OCI-LY3 (cell line): ENCODE measurements around the gene TSKU.

Source experiments
- H2AFZ ChIP-seq: fragments of 200-600, 300-600 bp; shearing (Covaris generic); 2 replicates; pipeline ENCODE4 v1.6.0; 2014; ENCODE audit warnings: antibody characterized with exemption, low read depth, low read length
- H3K27ac ChIP-seq: fragments of 200-600, 300-600 bp; sonication (generic); 2 replicates; pipeline ENCODE4 v1.5.1; 2014; ENCODE audit warnings: mild to moderate bottlenecking, low read length, moderate library complexity, mixed read lengths
- H3K27me3 ChIP-seq: fragments of 200-600, 300-600 bp; sonication (generic); 2 replicates; pipeline ENCODE4 v1.6.1; 2014; ENCODE audit warnings: low read depth, low read length, mixed read lengths
- H3K36me3 ChIP-seq: fragments of 200-600, 300-600 bp; sonication (generic); replicated peaks from 2 replicates; pipeline ENCODE3; 2014; ENCODE audit warnings: low read depth, low read length, mixed read lengths
- H3K4me1 ChIP-seq: fragments of 300-600, 200-600 bp; sonication (generic); 2 replicates; pipeline ENCODE4 v1.6.1; 2014; ENCODE audit warnings: low read length, mixed read lengths
- H3K4me2 ChIP-seq: fragments of 200-600, 300-600 bp; sonication (generic); 2 replicates; pipeline ENCODE4 v1.6.1; 2014; ENCODE audit warnings: low read length, mixed read lengths
- H3K4me3 ChIP-seq: fragments of 300-600, 200-600 bp; sonication (generic); 2 replicates; pipeline ENCODE4 v1.5.1; 2014; ENCODE audit warnings: antibody characterized with exemption, mild to moderate bottlenecking, low read length, moderate library complexity
- H3K79me2 ChIP-seq: fragments of 300-600, 200-600 bp; shearing (Covaris generic); 2 replicates; pipeline ENCODE4 v1.6.1; 2014; ENCODE audit warnings: mild to moderate bottlenecking, low read length, mixed read lengths
- H3K9ac ChIP-seq: fragments of 300-600, 200-600 bp; shearing (Covaris generic); 2 replicates; pipeline ENCODE4 v1.6.0; 2014; ENCODE audit warnings: mild to moderate bottlenecking, low read length, moderate library complexity
- H3K9me3 ChIP-seq: fragments of 200-600, 300-600 bp; shearing (Covaris generic); 2 replicates; pipeline ENCODE4 v1.6.1; 2014; ENCODE audit warnings: low read length, mixed read lengths; ENCODE audit not compliant: insufficient read depth
- H4K20me1 ChIP-seq: fragments of 200-600, 300-600 bp; sonication (generic); 2 replicates; pipeline ENCODE4 v1.6.1; 2016; ENCODE audit warnings: low read length, mixed read lengths; ENCODE audit not compliant: insufficient read depth
- EZH2phosphoT487 ChIP-seq: fragments of 200-600 bp; shearing (Covaris generic); IDR thresholded peaks from 2 replicates; pipeline ENCODE4 v1.6.1; 2018; ENCODE audit warnings: antibody characterized with exemption, mixed run types, low read depth
- TF ChIP-seq, protein P1 (sequence below): fragments of 200-600, 300-600 bp; sonication (generic); IDR thresholded peaks from 2 replicates; pipeline ENCODE4 v1.5.1; 2014; ENCODE audit warnings: antibody characterized with exemption, low read length, low read depth

TSKU gene

DNA sequence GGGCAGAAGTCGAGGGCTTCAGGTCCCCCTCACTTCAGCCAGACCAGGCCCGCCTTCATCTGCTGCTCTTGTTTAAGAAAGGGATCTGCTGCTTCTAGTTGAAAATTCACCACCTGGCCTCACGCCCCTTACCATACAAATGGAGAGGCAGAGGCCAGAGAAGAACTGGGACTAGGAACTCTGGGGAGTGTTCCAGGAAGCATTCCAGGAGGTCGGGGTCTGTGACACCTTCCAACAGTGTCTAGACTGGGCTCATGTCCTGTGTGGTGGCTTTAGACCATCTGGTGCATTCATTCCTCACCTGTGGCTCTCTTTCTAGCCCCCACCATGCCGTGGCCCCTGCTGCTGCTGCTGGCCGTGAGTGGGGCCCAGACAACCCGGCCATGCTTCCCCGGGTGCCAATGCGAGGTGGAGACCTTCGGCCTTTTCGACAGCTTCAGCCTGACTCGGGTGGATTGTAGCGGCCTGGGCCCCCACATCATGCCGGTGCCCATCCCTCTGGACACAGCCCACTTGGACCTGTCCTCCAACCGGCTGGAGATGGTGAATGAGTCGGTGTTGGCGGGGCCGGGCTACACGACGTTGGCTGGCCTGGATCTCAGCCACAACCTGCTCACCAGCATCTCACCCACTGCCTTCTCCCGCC lies 12.3 kb downstream of the TSKU start:
- H3K4me1 ChIP-seq: peaks cover 9% of the 10 kb centered on the region

DNA sequence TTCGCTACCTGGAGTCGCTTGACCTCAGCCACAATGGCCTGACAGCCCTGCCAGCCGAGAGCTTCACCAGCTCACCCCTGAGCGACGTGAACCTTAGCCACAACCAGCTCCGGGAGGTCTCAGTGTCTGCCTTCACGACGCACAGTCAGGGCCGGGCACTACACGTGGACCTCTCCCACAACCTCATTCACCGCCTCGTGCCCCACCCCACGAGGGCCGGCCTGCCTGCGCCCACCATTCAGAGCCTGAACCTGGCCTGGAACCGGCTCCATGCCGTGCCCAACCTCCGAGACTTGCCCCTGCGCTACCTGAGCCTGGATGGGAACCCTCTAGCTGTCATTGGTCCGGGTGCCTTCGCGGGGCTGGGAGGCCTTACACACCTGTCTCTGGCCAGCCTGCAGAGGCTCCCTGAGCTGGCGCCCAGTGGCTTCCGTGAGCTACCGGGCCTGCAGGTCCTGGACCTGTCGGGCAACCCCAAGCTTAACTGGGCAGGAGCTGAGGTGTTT lies 12.8 kb downstream of the TSKU start:
- Histone ChIP-seq H3K4me2 (no peak overlapping the region), H2AFZ (no peak overlapping the region), H3K9ac (no peak overlapping the region), H3K27me3 (no peaks in the 10 kb centered on the region), H3K4me1 (peaks cover 9% of the 10 kb centered on the region), H3K4me3 (no peak overlapping the region), H3K36me3 (no peaks in the 10 kb centered on the region), H3K9me3 (no peaks in the 10 kb centered on the region), H3K79me2 (no peaks in the 10 kb centered on the region), H3K27ac (no peak overlapping the region), H4K20me1 (no peaks in the 10 kb centered on the region)
- no peak for TF ChIP-seq EZH2phosphoT487
- TF ChIP-seq, protein P1, sequence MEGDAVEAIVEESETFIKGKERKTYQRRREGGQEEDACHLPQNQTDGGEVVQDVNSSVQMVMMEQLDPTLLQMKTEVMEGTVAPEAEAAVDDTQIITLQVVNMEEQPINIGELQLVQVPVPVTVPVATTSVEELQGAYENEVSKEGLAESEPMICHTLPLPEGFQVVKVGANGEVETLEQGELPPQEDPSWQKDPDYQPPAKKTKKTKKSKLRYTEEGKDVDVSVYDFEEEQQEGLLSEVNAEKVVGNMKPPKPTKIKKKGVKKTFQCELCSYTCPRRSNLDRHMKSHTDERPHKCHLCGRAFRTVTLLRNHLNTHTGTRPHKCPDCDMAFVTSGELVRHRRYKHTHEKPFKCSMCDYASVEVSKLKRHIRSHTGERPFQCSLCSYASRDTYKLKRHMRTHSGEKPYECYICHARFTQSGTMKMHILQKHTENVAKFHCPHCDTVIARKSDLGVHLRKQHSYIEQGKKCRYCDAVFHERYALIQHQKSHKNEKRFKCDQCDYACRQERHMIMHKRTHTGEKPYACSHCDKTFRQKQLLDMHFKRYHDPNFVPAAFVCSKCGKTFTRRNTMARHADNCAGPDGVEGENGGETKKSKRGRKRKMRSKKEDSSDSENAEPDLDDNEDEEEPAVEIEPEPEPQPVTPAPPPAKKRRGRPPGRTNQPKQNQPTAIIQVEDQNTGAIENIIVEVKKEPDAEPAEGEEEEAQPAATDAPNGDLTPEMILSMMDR: no peak

More for the DNA sequence above, 12.3 kb downstream of the TSKU start:
- no peak overlapping the region for H3K4me3 ChIP-seq
- H3K27ac ChIP-seq: no peak overlapping the region
- no peaks in the 10 kb centered on the region for H3K79me2 ChIP-seq
- no peaks in the 10 kb centered on the region for H3K36me3 ChIP-seq
- H3K9me3 ChIP-seq: no peaks in the 10 kb centered on the region
- H2AFZ ChIP-seq: no peak overlapping the region
- TF ChIP-seq EZH2phosphoT487: no peak
- TF ChIP-seq, protein P1: no peak
- H3K9ac ChIP-seq: no peak overlapping the region
- no peaks in the 10 kb centered on the region for H4K20me1 ChIP-seq
- H3K27me3 ChIP-seq: no peaks in the 10 kb centered on the region
- no peak overlapping the region for H3K4me2 ChIP-seq

DNA sequence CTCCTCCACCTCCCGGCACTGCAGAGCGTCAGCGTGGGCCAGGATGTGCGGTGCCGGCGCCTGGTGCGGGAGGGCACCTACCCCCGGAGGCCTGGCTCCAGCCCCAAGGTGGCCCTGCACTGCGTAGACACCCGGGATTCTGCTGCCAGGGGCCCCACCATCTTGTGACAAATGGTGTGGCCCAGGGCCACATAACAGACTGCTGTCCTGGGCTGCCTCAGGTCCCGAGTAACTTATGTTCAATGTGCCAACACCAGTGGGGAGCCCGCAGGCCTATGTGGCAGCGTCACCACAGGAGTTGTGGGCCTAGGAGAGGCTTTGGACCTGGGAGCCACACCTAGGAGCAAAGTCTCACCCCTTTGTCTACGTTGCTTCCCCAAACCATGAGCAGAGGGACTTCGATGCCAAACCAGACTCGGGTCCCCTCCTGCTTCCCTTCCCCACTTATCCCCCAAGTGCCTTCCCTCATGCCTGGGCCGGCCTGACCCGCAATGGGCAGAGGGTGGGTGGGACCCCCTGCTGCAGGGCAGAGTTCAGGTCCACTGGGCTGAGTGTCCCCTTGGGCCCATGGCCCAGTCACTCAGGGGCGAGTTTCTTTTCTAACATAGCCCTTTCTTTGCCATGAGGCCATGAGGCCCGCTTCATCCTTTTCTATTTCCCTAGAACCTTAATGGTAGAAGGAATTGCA lies 13.5 kb downstream of the TSKU start:
- H3K36me3 ChIP-seq: no peaks in the 10 kb centered on the region
- no peaks in the 10 kb centered on the region for H3K79me2 ChIP-seq
- no peaks in the 10 kb centered on the region for H3K9me3 ChIP-seq
- no peak overlapping the region for H3K27ac ChIP-seq
- H2AFZ ChIP-seq: no peak overlapping the region
- no peak overlapping the region for H3K9ac ChIP-seq
- H3K27me3 ChIP-seq: no peaks in the 10 kb centered on the region
- H3K4me2 ChIP-seq: no peak overlapping the region
- H3K4me3 ChIP-seq: no peak overlapping the region
- peaks cover 9% of the 10 kb centered on the region for H3K4me1 ChIP-seq
- TF ChIP-seq, protein P1: no peak
- TF ChIP-seq EZH2phosphoT487: no peak
- no peaks in the 10 kb centered on the region for H4K20me1 ChIP-seq
